HG02840 (cell line): ENCODE data around the gene SLC37A1.

Source experiments
- ATAC-seq: cut with Tn5 transposase; IDR thresholded peaks from one replicate; pipeline ENCODE4 v1.9.1; 2021; ENCODE audit warnings: mild to moderate bottlenecking, moderate library complexity, moderate number of reproducible peaks; ENCODE audit not compliant: unreplicated experiment, low FRiP score

The SLC37A1 gene

DNA sequence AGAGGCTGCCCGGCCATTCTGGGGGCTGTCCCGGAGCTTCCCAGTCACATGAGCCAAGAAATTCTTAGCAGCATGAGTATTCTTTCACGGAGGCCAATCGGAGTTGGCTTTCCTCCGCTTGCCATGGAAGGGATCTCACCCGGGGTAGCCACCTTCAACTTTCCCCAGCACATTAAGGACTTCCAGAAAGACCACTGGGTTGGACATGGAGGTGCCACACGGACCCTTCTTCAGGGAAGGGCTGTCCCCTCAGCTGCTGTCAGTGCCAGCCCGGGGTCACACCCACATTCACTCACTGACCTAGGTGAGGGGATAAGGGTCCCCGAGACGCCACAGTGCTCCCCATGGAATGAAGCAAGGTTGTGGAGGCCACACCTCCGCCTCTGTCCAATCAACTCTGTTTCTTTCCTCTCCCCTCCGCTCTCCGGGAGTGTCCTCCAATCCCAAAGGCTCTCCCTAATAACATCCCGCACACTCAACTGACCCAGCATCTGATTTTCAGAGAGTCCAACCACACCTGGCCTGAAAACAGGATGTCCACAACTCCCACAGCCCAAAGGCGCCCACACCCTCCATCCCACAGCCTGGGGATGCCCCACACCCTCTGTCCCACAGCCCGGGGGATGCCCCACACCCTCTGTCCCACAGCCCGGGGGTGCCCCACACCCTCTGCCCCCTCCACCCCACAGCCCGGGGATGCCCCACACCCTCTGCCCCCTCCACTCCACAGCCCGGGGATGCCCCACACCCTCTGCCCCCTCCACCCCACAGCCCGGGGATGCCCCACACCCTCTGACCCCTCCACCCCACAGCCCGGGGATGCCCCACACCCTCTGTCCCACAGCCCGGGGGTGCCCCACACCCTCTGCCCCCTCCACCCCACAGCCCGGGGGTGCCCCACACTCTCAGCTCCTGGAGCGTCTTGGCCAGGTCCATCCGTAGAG lies 37.0 kb upstream of the SLC37A1 start:
- ATAC-seq, result no peak

DNA sequence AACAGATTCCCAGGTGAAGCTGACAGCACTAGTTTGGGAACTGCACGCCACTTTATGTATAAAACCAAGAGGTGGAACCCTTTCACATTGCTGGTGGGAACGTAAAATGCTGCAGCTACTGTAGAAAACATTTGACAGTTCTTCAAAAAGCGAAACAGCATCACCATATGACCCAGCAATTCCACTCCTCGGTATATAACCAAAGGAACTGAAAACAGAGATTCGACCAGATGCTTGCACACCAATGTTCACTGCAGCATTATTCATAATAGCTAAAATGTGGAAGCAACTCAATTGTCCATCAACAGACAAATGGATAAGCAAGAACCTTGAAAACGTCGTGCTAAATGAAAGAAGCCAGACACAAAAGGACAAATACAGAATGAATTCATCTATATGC lies 35.1 kb upstream of the SLC37A1 start:
- ATAC-seq, result no peak

DNA sequence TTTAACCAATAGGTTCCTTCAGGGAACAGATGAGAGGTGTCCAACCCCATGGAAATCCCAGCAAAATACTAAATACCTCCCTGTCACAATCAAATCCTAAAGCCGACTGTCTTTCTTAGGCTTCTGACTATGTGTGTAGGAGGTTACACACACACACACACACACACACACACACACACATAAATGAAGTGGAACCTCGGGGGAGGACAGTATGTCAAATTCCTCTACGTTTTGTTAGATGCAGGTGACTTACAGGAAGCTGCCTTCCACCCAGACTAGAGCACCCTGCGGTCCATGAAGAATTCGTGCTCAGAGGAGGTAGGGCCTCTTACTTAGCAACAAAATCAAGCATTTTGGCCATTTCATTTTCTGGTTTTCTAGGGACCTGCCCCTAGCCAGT lies 34.1 kb upstream of the SLC37A1 start:
- ATAC-seq, result no peak

DNA sequence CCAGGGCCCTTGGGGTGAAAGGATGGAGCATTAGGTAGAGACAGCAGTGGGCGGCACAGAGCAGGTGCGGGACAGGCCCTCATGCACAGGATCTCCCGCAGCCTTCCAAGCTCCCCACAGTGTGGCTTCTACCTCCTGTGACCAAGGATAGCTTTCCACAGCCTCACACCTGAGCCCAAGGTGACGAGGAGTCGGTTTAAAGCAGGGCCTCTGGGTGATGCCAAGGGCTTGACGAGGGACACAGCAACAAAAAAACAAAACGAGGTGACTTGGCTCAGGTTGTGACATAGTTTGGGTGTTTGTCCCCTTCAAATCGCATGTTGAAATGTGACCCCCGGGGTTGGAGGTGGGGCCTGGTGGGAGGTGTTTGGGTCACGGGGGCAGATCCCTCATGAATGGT lies 32.9 kb upstream of the SLC37A1 start:
- ATAC-seq, result no peak

DNA sequence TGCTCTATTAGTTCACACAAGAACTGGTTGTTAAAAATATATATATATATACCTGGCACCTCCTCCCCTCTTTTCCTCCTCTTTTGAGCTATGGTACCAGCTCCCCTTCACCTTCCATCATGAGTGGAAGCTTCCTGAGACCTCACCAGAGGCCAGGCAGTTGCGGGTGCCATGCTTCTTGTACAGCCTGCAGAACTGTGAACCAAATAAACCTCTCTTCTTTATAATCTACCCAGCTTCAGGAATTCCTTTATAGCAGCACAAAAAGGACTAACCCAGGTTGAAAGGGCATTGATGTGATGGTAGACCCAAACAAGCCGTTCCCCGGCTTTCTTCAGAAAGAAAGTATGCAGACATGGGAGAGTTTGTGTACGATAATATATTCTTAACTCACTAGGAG lies 32.5 kb upstream of the SLC37A1 start:
- no peak for ATAC-seq

DNA sequence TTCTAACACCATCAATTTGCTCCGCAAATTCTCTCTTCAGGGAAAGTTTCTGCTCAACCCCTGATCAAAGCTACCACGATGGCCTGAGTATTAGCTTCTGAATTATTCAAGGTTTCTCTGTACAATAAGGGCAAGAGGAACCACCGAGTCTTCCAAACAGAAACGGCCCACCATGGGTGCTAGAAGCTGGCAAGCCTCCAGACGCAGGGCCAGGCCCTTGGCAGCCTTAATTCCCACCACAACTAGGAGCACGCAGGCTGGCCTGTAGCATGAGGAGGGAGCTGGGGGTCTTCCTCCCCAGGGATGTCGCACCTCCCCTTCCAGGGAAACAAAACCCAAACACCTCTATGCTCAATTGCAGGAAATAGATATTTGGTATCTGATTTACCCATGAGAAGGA lies 28.7 kb upstream of the SLC37A1 start:
- no peak for ATAC-seq

DNA sequence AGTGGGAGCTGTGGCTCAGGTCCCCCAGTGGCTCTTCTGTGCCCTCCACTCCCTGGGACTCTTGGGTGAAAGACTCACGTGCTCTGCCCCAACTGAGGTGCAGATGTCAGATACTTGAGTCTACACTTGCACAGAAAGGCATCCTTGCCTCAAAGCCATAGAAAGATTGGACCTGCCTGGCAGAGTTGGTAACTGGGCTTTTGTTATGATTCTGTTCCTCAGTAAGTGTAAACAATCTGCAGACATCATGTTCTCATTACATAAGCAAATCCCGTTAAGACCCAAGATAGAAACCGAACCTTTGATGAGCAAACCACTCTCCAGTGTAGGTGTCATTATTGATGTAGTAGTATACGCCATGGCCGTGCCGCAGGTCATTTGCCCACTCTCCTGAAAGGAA lies 27.6 kb upstream of the SLC37A1 start:
- no peak for ATAC-seq

DNA sequence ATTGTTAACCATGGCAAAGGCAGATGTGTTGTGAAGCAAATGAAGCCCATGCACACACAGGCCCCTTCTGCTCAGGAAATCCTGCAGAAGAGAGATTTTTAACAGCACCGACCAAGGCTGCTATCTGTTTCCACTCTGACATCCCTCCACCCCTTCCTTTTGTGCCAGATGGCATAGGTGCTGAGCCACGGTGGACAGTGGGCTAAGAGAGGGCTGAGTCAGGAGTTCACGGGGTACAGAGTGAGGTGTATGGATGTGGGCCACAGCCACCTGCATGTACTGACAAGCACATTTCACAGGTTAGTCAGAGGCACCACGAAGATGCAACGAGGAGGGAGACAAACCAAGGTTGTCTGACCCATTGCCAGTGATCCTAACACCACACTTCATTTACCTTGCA lies 27.1 kb upstream of the SLC37A1 start:
- ATAC-seq, result no peak

DNA sequence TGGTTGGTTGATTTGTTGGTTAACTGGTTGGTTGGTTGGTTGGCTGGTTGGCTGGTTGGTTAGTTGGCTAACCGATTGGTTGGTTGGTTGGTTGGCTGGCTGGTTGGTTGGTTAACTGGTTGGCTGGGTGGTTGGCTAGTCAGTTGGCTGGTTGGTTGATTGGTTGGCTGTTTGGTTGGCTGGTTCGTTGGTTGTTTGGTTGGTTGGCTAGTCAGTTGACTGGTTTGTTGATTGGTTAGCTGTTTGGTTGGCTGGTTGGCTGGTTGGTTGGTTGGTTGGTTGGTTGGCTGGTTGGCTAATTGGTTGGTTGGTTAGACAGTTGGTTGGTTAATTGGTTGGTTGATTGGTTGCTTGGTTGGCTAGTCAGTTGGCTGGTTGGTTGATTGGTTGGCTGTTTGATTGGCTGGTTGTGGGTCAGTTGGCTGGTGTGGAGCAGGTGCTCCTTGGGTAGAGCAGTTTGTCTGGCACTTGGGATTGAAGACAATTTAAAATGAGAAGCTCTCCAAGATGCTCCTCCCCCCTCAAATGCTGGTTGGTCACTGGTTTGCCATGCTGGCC lies 24.6 kb upstream of the SLC37A1 start:
- ATAC-seq, result no peak

DNA sequence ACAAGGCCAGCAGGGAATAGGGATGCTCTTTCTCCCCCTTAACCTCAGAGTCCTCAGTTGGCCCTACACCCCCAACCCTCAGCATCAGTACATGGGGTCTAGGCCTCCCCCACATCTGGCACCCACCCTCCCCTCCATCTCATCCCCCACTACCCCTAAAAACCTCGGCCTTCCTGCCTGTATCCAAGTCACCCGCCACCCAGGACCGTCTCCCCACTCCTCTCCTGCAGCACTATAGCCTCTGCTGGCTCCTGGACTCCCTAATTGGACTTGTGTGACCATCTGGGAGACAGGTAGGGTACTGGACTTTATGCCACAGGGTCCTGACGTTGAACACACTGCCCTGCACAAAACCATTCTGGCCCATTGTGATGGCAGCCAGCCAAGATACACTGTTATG lies 23.7 kb upstream of the SLC37A1 start:
- ATAC-seq, result no peak

DNA sequence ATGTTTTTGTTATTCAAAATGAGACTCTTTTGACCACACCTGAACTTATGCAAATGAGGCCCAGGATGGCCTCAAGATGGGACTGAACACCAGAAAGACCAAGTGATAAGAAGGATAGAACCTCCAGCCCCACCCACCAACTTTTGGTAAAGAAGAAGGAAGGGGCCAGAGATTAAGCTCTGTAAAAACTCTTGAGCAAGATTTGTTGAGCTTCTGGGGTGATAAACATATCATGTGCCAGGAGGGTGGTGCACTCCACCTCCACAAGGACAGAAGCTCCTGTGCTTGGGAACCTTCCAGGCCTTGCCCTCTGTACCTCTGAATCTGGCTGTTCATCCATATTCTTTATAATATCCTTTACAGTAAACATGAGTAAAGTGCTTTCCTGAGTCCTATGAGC lies 22.9 kb upstream of the SLC37A1 start:
- no peak for ATAC-seq

DNA sequence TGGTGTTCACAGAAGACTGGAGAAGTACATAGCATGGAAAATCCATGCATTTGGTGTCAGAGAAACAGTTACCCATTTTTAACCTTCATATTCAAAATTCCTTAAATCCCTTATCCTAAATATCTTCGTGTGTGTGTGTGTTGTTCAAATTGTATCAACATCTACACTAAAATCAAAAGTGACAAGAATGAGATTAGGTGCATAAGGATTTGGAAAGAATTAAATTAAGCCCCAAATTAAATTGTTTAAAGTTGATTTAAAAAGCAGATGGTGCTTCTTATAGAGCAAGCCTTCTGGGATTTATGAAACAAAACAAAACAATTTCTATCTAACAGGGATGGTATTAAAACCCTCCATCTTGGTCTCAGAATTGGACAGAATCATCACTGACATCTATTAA lies 22.3 kb upstream of the SLC37A1 start:
- no peak for ATAC-seq

DNA sequence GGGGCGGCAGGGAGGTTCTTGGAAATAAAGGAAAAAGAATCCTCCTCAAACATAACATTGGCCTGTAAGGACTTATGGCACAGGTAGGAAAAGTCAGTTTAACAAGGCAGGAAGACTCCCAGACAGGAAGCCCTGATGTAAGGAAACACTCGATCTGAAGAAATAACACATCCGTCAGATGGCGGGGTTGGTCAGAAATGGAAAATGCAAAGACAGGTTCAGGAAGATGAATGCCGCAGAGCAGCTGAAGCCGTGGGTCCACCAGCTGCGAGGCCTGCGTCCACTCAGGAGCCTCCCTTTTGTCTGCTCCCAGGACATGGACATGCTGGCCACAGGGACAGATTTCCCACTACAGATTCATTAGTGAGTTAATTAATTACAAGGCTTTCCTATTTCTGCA lies 21.5 kb upstream of the SLC37A1 start:
- ATAC-seq, result no peak

DNA sequence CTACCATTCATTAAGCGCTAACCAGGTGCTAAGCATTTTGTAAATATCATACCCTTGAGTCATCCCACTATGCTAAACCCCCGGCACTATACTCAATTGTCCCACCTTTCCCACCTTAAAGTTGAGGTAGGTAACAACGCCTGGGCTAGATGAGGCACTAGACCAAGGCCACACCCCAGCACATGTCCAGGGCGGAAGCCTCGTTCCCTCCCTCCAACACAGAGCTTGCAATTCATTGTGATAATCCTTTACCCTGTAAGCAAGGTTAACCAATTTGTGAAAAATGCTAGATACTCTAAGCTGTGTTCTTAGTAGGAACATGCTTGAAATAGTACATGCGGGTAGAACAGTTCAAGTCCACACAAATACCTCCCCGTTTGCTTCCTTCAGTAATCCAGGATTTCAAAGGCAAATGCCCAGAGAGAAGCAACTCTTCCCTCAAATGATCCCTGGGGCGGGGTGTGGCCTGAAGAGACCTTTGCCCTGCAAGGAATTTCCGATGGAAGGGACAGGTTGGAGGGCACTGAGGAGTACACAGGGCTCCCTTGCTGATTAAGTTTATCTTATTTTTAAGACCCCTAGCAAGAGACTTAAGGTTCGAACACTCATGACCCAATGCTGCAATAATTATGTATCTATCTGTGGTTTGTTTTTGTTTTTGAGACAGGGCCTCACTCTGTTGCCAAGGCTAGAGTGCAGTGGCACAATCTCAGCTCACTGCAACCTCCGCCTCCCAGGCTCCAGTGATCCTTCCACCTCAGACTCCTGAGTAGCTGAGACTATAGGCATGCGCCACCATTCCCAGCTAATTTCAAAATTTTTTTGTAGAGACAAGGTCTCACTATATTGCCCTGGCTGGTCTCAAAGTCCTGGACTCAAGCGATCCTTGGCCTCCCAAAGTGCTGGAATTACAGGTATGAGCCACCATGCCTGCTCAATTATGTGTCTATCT lies 20.3 kb upstream of the SLC37A1 start:
- ATAC-seq, result no peak

DNA sequence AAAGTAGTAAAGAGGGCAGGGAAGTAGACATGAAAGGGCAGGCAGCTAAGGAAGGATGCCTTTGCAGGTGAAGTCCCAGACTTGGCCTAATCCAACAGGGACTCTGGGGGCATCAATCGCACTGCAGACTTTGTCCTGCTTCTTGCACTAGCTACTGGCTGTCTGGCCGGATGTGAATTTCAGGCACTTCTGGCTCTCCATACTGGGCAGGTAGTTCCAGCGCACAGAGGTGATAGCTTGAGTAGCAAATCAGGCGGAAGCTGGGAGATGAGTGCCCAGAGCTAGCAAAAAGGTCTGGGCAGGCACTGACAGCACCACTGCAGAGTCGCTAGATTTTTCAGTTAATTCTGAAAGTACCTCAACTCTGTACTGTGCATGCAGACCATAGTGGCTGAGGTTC lies 18.6 kb upstream of the SLC37A1 start:
- ATAC-seq, result no peak

DNA sequence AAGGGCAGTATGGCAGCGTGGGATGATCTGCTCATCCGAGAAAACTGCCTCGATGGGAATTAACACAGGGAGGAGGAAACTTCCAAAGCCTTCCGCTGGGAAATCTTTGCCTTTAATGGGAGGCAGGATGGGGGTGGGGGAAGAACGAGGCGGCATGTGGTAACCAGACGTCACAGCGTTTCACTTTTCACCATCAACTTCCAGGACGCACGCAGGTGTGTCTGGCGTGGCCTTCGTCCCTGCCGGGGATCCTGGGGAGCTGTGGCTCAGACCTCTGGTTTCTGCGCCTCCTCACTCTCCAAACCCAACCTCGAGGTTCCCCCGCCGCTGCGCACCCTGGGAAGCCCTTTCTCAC lies 17.9 kb upstream of the SLC37A1 start:
- no peak for ATAC-seq

DNA sequence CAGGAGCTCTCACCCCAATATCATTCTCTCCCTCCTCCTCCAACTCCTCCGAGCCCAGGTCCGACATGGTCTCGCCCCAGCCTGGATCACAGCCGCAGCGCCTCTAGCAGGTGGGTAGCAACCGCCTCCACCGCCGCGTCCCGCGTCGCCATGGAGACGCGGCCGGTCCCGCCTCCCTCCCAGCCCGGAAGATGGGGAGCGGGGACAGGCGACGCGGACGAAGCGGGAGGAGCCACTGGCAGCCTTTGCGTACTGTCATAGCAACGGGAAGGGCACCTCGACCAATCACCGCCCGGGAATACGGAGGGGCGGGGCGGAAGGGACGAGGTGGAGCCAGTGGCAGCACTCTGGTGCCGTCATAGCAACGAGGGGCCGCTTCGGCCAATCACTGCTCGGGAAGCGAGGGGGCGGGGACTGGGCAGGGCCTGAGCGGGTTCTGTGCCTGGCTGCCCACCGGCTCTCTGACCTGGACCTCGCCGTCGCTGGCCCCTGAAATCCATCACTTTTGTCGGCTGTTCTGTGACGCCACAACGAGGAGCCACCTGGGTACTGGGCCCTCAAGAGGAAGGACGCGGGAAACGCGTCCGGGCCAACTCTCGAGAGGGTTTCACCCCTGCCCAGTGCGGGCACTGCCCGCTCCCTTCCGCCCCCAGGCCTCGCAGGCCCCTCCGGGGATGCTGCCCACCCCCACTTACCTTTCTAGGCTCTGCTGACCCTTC lies 17.4 kb upstream of the SLC37A1 start, which contains the start of gene RSPH1:
RSPH1 (minus strand) TSS at position 105 of the 719 bp plus-strand sequence; CDS start at position 67, 38 bp downstream.
- peak; percentile 98 for ATAC-seq

DNA sequence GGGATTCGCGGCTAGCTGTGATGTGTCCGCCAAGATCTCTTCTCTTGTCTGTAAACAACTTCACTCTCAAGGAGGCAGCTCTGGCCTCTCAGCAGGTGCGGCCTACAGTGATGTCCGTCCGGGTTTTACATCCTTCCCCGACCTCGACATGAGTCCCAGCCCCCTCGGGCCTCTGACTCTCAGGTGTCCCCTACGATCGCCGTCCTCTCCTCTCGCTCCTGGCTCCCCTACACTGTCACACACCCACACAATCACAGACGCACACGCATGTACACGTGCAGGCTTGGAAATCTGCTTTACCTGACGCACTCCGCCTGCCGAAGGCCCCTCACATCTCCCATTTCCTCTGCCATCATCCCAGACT lies 16.8 kb upstream of the SLC37A1 start:
- no peak for ATAC-seq

DNA sequence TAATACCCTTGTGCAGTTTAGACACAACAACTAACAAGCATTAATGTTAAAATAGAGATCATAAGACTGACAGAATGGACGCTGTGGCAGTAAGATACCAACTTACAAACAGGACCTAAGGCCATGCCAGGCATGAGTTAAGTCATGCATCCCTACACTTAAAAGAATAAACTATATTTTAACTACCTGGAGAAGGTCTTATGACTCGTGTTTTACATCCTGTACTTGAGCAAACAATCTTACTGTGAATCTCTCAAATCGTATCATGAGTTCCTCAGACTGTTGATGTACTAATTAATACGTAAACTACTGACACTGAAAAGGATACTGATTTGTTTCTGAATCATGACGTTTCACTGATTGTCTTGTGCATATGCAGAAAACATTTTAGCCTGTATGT lies 15.6 kb upstream of the SLC37A1 start:
- no peak for ATAC-seq

DNA sequence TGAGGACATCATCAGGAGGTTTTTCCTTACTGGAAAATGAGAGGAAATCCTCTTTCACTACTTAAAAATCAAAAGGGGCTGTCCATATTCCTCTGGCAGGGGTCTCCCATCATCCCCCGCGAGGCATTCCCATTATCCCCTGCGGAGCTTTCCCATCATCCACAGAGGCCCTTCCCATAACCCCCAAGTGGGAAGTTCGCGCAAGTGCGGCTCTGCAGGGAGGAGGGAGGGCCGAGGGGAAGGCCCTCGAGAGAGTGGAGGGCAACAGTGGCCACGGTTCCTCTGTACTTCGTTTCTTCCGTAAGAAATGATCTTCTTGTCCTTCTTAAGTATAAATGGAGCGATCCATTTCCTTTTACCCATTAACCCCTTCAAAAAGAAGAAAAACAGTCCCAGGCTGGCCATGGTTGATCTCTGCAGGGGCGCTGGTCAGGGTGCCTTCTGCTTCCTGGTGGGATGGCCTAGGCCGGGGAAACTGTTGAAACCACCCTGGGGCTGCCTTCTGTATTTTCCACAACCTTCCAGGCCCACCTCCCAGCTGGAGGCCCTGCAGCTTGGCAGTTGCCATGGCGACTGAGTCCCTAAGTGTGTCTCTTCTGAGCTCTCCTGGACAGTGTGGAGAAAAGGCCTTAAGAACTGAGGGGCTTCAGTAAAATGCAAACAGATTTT lies 14.1 kb upstream of the SLC37A1 start:
- ATAC-seq, result no peak
